Activated gamma-delta T cell treated with anti-CD3 and anti-CD28 coated beads, Interleukin-2, amount 50 U/mL, for 16 hours (primary cell): ENCODE results near the gene KRTAP7-1.

Experiments
- DNase-seq: peaks from one replicate; pipeline ENCODE4 v3.0.0-alpha.2; 2020; ENCODE audit warnings: low read depth

KRTAP7-1 gene, protein sequence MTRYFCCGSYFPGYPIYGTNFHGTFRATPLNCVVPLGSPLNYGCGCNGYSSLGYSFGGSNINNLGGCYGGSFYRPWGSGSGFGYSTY

DNA sequence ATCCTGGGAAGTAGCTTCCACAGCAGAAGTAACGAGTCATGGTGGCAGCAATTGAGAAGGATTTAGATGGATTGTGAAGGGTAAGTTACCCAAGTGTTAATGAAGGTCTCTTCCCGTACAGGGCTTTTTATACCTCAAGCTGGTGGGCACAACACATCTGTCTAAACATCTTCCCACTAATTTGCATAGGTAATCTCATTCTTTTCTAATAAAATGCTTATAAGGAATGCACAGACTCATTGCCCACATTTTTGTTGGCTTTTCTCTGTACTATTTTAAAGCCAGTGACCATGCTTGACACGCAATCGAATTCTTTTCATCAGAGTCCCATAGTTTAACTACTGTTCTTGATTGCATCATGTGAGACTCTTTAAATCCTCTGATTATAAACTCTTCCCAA, at the start of gene KRTAP7-1:
Gene KRTAP7-1, minus strand, starts transcription at position 101 of the 400 bp plus-strand sequence. Its CDS starts 61 bp downstream, at position 40.
- no peak for DNase-seq

DNA sequence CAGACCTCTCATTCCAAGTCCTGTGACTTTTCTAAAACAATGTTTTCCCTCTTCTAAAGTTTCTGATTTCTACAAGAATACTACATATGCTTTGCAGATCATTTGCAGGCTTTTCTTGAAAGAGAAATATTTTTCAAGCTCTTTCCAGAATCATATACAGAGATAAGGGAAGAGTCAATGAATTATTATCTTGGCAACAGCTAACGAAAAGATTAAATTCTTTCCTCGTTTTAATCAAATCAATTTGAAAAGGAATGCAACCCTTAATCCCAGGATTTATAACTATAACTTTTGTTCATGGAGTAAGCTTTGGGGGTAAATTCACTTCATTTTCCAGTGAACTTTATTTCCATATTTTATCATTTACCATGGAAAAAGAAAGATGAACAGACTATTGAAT, 45.0 kb upstream of the KRTAP7-1 start:
- DNase-seq = no peak

DNA sequence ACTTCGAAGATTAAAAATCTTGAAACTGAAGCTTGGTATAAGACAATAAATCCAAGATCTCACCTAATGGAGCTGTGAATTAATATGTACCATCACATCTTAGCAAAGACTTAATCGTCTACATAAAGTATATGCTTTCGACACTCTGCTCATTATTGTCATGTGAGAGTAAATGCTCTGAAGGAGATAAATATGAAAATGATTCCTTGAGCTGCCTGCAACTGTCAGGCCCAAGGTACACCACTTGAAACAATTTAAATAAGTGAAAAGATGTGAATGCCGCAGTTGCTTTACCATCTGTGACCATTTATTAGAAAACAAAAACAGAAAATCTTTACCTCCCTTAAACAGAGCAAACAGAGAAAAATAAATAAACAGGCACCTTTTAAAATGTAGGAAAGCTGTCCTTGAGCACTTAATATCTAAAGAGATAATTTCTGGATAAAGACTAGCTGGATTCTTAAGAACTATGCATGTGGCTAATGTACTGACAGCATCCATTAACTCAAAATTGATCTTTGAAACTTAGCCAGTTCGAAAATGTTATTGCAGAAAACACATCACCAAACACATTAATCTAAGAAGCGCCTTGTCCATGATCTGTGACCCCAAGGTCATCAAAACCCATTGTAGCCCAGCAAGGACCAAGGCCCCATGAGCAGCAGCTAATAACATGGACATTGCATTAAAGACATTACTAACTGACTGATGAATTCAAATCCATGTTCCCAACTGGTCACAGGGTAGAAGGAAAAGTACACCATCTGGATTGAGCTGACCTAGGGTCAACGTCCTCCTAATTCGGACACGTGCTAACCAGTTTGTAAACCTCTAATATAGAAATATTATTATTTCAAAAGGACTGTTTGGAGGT, 18.3 kb upstream of the KRTAP7-1 start:
- DNase-seq = no peak

DNA sequence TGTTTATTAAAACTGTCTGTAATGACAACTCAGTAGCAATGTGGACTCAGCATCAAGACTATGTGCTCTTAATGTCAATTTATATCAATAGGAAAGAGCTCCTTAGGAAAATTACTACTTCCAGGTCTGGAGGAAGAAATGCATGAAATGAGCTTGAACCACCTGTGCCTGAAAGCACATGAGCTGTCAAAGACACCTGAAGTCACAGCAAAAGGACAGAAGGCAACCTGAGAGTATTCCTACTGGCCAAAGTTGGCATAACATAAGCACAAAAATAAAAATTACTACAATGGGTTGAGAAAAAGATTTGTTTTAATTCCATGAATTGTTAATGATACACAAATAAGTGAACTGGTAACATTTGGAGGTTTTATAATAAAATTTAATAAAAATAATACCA, 13.4 kb upstream of the KRTAP7-1 start:
- no peak for DNase-seq

DNA sequence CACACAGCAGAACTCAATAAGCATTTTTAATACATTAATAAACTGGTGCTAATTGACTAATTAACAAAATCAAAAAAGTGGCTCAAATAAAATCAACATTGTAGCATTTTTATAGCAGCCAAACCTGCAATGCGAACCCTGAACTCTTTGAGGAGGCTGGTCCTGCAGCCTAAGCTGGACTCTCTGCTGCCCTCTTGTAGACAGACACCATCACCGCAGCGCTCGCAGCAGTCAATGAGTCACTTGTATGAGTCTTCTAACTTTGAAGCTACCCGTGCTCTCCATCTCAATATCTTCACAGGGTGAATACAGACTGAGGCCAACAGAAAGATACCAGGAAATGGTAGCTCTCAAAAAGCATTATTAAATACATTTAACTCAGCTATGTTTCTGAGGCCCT, 9.7 kb upstream of the KRTAP7-1 start:
- no peak for DNase-seq

DNA sequence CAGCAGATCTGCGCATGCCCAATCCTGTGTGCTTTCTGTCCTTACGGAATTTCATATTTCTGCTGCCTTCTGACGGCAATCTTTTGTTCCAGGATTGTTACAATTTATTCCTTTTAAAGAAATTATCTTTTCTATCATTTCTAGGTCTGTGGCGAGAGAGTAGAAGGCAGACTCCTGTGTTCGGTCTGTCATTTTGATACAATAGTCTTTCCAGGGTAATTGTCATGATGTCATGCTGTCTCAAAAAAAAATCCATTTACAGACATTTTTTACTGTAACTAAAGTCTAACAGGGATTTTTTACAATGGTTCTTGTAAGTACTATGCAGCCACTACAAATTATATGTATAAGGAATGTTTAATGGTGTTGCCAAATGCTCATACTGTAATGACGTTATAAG, 9.0 kb upstream of the KRTAP7-1 start:
- DNase-seq = no peak

DNA sequence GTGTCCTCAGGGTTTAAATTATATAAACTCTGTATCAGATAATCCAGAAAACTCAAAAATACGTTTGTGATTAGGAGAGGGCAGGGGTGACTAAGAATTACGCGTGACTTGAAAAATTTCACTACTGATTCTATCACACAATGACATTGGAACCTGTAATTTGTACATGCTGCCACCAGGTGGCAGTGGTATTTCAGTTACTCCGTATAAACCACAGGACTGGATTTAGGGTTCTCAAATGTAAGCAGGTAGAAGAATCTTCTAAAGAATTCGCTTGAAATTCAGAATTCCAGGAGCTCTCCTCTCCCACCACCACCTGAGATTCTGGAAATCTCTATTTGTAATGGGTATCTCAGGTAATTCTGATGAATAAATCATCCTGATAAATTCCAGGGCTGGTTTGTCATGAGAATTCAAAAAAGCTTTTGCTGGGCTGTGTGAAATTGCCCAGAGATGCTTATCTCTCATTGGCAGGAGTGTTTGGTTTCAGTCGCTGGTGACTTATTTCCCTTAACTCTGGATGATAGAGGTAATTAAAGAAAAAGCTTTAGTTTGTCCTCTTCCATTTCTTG, 1.7 kb upstream of the KRTAP7-1 start:
- DNase-seq = peak; percentile 1

DNA sequence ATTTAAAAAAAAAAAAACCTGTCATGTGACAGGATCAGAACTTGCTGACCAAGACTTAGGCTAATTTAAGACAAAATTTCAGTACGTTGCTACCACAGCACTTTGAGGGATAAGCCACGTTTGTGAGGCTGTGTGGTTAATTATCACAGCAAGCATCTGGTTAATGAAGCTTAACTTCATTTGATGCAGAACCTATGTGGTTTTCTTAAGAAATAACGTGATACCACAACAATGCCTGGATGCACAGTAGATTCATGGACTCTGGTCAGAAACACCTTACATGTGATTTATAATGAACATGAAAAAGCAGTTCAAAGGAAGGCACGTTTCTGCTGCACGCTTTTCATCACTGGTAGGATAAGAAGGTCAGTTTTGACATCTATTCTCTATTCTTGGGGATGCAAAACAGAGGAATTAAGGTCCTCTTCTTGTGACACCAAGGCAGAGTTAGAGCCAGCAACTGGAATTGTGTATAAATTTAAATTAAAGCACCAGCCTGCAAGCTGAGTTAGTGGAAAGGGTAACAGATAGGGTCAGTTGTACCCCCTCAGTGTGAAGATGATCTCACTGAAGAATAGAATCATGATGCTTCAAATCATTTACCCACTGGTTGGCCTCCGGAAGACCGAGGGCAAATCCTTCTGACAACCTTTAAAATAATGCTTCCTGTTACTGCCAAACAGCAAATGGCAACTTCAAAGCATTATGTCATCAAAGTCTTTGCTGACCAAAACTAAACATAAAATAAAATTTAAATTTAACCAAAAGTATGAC, 10.5 kb downstream of the KRTAP7-1 start:
- no peak for DNase-seq

DNA sequence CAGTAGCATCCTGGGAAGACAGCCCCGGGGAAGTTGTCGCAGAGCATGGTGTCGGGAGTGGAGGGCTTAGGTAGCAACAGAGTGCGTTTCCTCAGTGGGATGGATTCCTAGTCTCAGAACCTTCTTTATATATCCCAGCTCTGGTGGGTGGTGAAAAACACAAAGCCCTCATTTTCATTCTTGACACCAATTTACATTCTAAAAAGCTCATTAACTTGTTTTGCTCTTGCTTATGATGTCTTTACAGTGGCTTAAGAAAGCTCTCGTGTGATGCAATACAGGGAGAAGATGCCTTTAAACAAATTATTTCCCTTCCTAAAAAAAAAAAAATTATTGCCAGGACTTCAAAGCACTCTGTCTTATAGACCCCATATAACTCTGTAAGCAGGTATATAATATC, 16.4 kb downstream of the KRTAP7-1 start, which contains the start of gene KRTAP8-1:
Gene KRTAP8-1, minus strand, starts transcription at position 101 of the 400 bp plus-strand sequence. Its CDS starts 54 bp downstream, at position 47.
- no peak for DNase-seq

DNA sequence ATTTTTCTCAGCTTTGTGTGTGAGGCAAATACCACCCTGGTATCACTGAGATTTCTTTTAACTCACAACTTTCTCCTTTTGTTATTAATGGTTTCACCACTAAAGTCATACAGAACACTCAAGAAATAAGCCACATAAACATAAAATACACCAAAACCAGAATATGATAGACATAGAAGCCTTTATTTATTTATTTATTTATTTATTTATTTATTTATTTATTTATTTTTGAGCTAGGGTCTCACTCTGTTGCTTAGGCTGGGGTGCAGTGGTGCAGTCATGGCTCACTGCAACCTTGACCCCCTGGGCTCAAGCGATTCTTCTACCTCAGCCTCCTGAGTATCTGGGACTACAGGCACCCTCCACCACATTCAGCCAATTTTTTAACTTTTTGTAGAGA, 29.0 kb downstream of the KRTAP7-1 start:
- no peak for DNase-seq

DNA sequence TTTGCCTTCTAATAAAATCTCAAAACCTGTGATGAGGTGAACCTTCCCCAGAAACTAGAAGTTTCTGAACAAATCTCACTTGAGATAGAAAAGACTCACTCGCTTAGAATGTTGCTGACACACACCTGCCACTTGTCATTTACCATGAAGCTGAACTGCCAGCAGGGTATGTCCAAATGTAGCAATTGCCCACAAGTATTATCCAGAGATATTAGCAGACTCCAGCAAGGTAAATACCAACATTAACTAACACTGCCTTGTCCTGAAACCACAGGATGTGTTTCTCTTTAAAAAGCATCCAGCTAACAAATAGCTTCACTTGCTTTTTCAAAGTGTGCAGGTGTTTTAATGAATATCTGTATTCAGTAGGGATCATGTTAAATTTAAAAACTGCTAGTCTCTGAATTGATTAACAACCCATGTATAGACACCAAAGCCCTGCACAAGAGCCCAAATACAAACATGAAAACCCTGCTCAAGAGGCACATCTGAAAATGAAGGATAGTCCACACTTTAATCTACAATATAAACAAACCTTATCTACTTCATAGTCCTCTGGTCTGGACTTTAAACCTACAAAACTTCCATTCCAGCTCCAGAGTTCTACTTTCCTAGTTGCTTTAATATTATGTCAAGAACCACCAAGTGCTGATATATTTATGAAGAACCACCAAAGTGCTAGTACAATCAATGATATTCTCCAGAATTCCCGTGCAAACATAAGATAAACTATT, 35.8 kb downstream of the KRTAP7-1 start:
- no peak for DNase-seq

DNA sequence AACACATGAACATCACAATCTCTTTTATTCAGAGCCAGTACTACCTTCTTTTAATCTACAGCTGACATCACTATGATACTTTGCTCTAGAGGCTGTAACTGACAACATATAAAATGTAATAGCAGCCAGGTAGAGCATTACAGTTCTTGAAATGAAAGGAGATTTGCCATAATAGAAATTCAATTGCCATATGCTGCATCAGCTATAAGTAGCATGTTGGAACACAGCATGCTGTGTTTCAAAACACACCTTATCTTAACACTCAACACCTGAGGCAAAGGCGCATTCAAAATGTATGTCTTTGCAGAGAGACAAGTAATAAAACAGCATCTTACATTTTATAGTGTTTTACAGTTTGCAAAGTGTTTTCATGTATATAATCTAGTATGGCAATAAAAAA, 50.3 kb downstream of the KRTAP7-1 start:
- no peak for DNase-seq
